HEK293T (cell line): Measurements from ENCODE around the gene CRYBG1.

ENCODE experiments used
- CTCF ChIA-PET: fragments of 350-600 bp; formaldehyde crosslinking; extraction: SDS; loops from one replicate; lab custom pipeline; 2021; ENCODE audit warnings: antibody characterized with exemption, inconsistent platforms; lab: Yijun Ruan, JAX
- POLR2A ChIA-PET: fragments of 350-600 bp; formaldehyde crosslinking; extraction: SDS; loops from one replicate; lab custom pipeline; 2020; ENCODE audit warnings: antibody characterized with exemption, inconsistent platforms; lab: Yijun Ruan, JAX
- DNase-seq: peaks from one replicate; pipeline ENCODE4 v3.0.0; 2012; ENCODE audit warnings: mixed read lengths; ENCODE audit errors: extremely low spot score
- ARNT ChIP-seq: fragments of 450-650 bp; IDR thresholded peaks from 2 replicates; pipeline ENCODE4 v1.6.1; 2017; ENCODE audit warnings: mild to moderate bottlenecking
- BHLHE40 ChIP-seq: fragments of 450-650 bp; IDR thresholded peaks from 2 replicates; pipeline ENCODE4 v1.6.1; 2016; ENCODE audit warnings: mild to moderate bottlenecking, moderate library complexity, borderline replicate concordance
- CTBP1 ChIP-seq: fragments of 450-650 bp; IDR thresholded peaks from 2 replicates; pipeline ENCODE4 v1.6.1; 2016; ENCODE audit warnings: borderline replicate concordance
- ELF4 ChIP-seq: fragments of 450-650 bp; IDR thresholded peaks from 2 replicates; pipeline ENCODE4 v1.6.1; 2017; ENCODE audit warnings: antibody characterized with exemption
- FOXA1 ChIP-seq: fragments of 450-650 bp; IDR thresholded peaks from 2 replicates; pipeline ENCODE4 v1.6.1; 2016; ENCODE audit warnings: mild to moderate bottlenecking
- FOXK2 ChIP-seq: fragments of 450-650 bp; IDR thresholded peaks from 2 replicates; pipeline ENCODE4 v1.6.1; 2016; ENCODE audit warnings: mild to moderate bottlenecking
- FOXM1 ChIP-seq: fragments of 450-650 bp; IDR thresholded peaks from 2 replicates; pipeline ENCODE4 v1.6.1; 2017; ENCODE audit warnings: mild to moderate bottlenecking, borderline replicate concordance
- HDGF ChIP-seq: fragments of 450-650 bp; IDR thresholded peaks from 2 replicates; pipeline ENCODE4 v1.6.1; 2017; ENCODE audit warnings: antibody characterized with exemption, borderline replicate concordance
- L3MBTL2 ChIP-seq: fragments of 450-650 bp; conservative IDR thresholded peaks from 2 replicates; pipeline ENCODE4 v1.6.1; 2016; ENCODE audit warnings: mild to moderate bottlenecking
- LEF1 ChIP-seq: fragments of 450-650 bp; IDR thresholded peaks from 2 replicates; pipeline ENCODE4 v1.6.1; 2017; ENCODE audit warnings: mild to moderate bottlenecking, borderline replicate concordance
- NFRKB ChIP-seq: fragments of 450-650 bp; IDR thresholded peaks from 2 replicates; pipeline ENCODE4 v1.6.1; 2016; ENCODE audit warnings: mild to moderate bottlenecking, moderate library complexity
- SP1 ChIP-seq: fragments of 450-650 bp; IDR thresholded peaks from 2 replicates; pipeline ENCODE4 v1.6.1; 2017
- SUZ12 ChIP-seq: fragments of 450-650 bp; IDR thresholded peaks from 2 replicates; pipeline ENCODE4 v1.6.1; 2016; ENCODE audit warnings: mild to moderate bottlenecking
- TARDBP ChIP-seq: fragments of 450-650 bp; IDR thresholded peaks from 2 replicates; pipeline ENCODE4 v1.6.1; 2016
- ZNF384 ChIP-seq: fragments of 450-650 bp; IDR thresholded peaks from 2 replicates; pipeline ENCODE4 v1.6.1; 2016
- TF ChIP-seq, protein P1 (sequence below): fragments of 450-650 bp; IDR thresholded peaks from 2 replicates; pipeline ENCODE4 v1.6.1; 2016

The CRYBG1 gene, protein sequence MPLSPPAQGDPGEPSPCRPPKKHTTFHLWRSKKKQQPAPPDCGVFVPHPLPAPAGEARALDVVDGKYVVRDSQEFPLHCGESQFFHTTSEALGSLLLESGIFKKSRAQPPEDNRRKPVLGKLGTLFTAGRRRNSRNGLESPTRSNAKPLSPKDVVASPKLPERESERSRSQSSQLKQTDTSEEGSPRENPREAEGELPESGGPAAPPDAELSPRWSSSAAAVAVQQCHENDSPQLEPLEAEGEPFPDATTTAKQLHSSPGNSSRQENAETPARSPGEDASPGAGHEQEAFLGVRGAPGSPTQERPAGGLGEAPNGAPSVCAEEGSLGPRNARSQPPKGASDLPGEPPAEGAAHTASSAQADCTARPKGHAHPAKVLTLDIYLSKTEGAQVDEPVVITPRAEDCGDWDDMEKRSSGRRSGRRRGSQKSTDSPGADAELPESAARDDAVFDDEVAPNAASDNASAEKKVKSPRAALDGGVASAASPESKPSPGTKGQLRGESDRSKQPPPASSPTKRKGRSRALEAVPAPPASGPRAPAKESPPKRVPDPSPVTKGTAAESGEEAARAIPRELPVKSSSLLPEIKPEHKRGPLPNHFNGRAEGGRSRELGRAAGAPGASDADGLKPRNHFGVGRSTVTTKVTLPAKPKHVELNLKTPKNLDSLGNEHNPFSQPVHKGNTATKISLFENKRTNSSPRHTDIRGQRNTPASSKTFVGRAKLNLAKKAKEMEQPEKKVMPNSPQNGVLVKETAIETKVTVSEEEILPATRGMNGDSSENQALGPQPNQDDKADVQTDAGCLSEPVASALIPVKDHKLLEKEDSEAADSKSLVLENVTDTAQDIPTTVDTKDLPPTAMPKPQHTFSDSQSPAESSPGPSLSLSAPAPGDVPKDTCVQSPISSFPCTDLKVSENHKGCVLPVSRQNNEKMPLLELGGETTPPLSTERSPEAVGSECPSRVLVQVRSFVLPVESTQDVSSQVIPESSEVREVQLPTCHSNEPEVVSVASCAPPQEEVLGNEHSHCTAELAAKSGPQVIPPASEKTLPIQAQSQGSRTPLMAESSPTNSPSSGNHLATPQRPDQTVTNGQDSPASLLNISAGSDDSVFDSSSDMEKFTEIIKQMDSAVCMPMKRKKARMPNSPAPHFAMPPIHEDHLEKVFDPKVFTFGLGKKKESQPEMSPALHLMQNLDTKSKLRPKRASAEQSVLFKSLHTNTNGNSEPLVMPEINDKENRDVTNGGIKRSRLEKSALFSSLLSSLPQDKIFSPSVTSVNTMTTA (N-terminal part only)

DNA sequence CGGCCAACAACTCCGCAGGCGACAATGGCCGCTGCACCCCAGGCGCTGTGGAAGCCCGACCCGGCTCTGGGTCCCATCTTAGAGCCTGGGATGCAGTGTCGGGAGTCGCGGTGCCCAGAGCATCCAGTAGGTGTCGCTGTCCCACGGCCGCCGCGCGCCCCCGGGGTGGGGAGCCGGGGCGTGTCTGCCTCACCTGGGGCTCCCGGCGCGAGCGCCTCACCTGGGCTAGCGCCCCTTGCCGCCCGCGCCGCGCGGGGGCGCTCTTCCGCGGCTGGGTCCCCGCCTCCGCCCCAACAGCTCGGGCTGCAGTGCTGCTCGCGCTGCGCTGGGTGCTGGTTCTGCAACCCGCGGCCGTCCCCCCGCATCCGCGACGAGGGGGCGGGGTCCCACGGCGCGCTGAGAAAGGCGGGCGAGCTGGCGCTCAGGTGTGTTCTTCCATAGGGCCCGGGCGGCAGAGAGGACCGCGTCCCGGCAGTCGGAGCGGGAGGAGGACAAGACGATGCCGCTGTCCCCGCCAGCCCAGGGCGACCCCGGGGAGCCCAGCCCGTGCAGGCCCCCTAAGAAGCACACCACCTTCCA is at the start of gene CRYBG1:
TSS of gene CRYBG1 (plus strand) at position 308 of the 579 bp plus-strand sequence. CDS start at position 500, 192 bp downstream.
- DNase-seq, result peak; percentile 86
- CTCF ChIA-PET, result interaction anchor here (0.6 to 1.9 kb wide), 10 partner anchors 9 to 224 kb away, joined by 3 to 8 read pairs (median 4); partner anchors contain the start of gene ATG5
- POLR2A ChIA-PET, result interaction anchor here (1.1 kb wide), 1 partner anchor 35 kb away, joined by 3 read pairs; the partner anchor contains the start of gene ATG5
- TF ChIP-seq, protein P1, sequence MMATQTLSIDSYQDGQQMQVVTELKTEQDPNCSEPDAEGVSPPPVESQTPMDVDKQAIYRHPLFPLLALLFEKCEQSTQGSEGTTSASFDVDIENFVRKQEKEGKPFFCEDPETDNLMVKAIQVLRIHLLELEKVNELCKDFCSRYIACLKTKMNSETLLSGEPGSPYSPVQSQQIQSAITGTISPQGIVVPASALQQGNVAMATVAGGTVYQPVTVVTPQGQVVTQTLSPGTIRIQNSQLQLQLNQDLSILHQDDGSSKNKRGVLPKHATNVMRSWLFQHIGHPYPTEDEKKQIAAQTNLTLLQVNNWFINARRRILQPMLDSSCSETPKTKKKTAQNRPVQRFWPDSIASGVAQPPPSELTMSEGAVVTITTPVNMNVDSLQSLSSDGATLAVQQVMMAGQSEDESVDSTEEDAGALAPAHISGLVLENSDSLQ, result no peak
- no peak for TF ChIP-seq SUZ12
- TF ChIP-seq LEF1, result no peak
- TF ChIP-seq FOXM1, result no peak
- no peak for TF ChIP-seq L3MBTL2
- no peak for TF ChIP-seq FOXK2
- TF ChIP-seq SP1, result no peak
- no peak for TF ChIP-seq FOXA1
- TF ChIP-seq CTBP1, result no peak
- no peak for TF ChIP-seq ELF4
- no peak for TF ChIP-seq ZNF384
- TF ChIP-seq BHLHE40, result no peak
- no peak for TF ChIP-seq HDGF
- TF ChIP-seq TARDBP, result no peak
- no peak for TF ChIP-seq NFRKB
- TF ChIP-seq ARNT, result no peak

DNA sequence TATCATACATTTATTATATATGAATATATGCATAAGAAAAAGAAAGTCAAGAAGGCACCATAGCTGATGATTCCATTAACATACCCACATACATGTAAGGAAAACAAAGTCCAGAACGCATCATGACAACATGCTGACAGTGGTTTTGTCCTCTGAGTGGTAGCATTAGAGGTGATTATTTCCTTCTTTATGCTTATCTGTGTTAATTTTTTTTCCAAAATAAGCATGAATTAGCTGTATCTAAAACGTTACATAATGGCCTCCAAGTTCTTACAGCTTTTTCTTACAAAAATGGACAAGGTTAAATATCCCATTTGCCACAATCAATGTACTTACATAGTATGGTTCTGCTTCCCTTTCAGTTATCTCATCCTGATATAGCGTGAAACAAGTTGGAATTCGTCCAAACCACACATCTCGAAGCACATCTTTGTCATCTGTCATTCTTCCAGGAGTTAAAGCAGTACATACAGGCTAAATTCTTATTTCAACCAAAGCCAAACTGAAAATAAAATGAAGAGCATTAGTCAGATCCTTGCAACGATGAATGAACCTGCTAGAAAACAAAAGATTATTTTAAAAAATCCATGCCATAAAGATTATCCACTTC is 44.6 kb upstream of the CRYBG1 start:
- no peak for DNase-seq
- CTCF ChIA-PET, result no interaction called here
- TF ChIP-seq ARNT, result no peak
- no peak for TF ChIP-seq BHLHE40
- no peak for TF ChIP-seq NFRKB
- no peak for TF ChIP-seq TARDBP
- TF ChIP-seq, protein P1, result no peak
- POLR2A ChIA-PET, result interaction anchor here (3.2 kb wide), 1 partner anchor 9 kb away, joined by 13 read pairs; the partner anchor contains the start of gene ATG5

DNA sequence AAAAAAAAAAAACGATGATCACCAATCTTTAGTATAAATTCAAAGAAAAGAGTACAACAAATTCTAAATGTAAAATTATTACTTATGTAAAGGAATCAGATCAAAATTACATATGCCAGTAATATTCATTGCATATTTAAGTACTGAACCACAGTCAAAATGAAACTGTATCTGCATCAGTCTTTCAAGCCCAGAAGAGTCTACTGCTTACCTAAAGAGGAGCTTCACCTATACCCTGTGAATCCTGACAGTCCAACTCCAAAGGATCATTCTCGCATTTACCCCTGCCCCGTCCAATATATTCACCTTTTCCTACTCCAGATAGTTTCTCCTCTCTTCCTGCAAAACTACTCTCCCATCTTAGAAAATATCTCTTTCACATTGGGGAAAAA is 44.1 kb upstream of the CRYBG1 start:
- no peak for TF ChIP-seq FOXM1
- TF ChIP-seq SUZ12, result no peak
- TF ChIP-seq, protein P1, result no peak
- no peak for TF ChIP-seq ELF4
- TF ChIP-seq FOXA1, result no peak
- TF ChIP-seq SP1, result no peak
- TF ChIP-seq HDGF, result no peak
- no peak for TF ChIP-seq ARNT
- no peak for TF ChIP-seq CTBP1
- no peak for TF ChIP-seq FOXK2
- TF ChIP-seq ZNF384, result no peak
- TF ChIP-seq BHLHE40, result no peak
- TF ChIP-seq LEF1, result no peak
- TF ChIP-seq TARDBP, result no peak
- ChIA-PET POLR2A (interaction anchor here (3.2 kb wide), 1 partner anchor 9 kb away, joined by 13 read pairs; the partner anchor contains the start of gene ATG5), CTCF (no interaction called here)
- DNase-seq, result no peak

DNA sequence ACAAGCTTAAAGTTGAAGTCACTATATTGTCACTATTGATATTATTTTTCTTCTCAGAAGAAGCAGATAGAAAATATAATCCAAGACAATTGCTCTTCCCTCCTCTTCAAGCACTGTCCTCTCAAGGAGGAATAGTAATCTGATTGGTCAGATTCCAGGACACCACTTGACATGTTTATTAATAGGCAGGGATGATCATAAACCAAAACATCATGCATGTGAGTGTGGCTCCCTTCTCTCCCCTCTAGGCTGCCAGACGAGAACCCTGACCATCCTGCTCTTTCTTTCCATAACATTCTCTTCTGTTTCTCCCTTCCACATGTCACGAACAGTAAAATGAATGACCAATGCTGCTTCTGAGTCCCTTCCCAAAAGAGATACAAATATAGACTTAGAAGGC is 42.5 kb upstream of the CRYBG1 start:
- DNase-seq, result no peak
- POLR2A ChIA-PET, result no interaction called here
- no peak for TF ChIP-seq ZNF384
- no peak for TF ChIP-seq L3MBTL2
- TF ChIP-seq ARNT, result no peak
- TF ChIP-seq TARDBP, result no peak
- TF ChIP-seq SUZ12, result no peak
- TF ChIP-seq FOXM1, result no peak
- CTCF ChIA-PET, result interaction anchor here (0.6 kb wide), 1 partner anchor 44 kb away, joined by 3 read pairs; no protein-coding TSS in a partner anchor

DNA sequence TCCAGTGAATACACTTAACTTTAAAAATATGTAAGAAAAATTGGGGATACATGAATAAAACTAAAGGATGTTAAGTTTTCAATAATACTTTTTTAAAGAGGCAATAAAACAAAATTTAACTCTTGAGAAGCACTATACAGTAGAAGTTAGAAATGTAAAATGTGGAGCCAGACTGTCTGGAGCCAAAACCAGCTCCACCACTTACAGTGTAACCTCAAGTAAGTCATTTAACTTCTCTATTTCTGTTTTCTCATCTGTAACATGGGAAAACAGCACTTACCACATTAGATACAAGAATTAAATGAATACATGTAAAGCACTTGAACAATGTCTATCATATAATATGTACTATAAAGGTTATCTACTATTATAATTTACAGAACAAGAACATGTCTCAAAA is 41.7 kb upstream of the CRYBG1 start:
- no peak for TF ChIP-seq ARNT
- TF ChIP-seq CTBP1, result no peak
- no peak for TF ChIP-seq L3MBTL2
- TF ChIP-seq ZNF384, result no peak
- no peak for TF ChIP-seq SP1
- no peak for TF ChIP-seq TARDBP
- no peak for TF ChIP-seq LEF1
- no peak for TF ChIP-seq HDGF
- ChIA-PET CTCF (interaction anchor here (0.5 kb wide), 1 partner anchor 16 kb away, joined by 4 read pairs; no protein-coding TSS in a partner anchor), POLR2A (no interaction called here)
- DNase-seq, result no peak
